HCT116 (cell line): ENCODE data around the gene TOB2. TPM values are rescaled to one million over a fixed set of nuclear protein-coding genes. Genes with fewer than 3 reads are reported as not detected.

Source experiments
- ATAC-seq: fragments of 200-7000 bp; cut with Tn5 transposase; 2 replicates; pipeline ENCODE4 v1.9.1; 2020; ENCODE audit warnings: mild to moderate bottlenecking, moderate library complexity
- BruUV-seq: library from RNA; stranded (reverse); fragments of 400-500 nt; replicated peaks from 2 replicates; lab custom pipeline; 2021; lab: Mats Ljungman, UMichigan
- CTCF ChIA-PET: fragments of 300-600 bp; sonication (Branson Sonifier 250); formaldehyde crosslinking; loops from one replicate; lab custom pipeline; 2021; ENCODE audit warnings: antibody characterized with exemption; lab: Charles Lee
- POLR2A ChIA-PET: fragments of 300-600, 350-600 bp; sonication (Branson Sonifier 250); formaldehyde crosslinking; loops from one replicate; lab custom pipeline; 2021; ENCODE audit warnings: antibody characterized with exemption; lab: Charles Lee
- RAD21 ChIA-PET, 2 experiments: fragments of 300-600 bp; sonication (Branson Sonifier 250); formaldehyde crosslinking; loops; one replicate each; lab custom pipeline; 2023; ENCODE audit warnings: low total read pairs in 2 of 2; ENCODE audit not compliant: uncharacterized antibody in 2 of 2, unreplicated experiment in 2 of 2, low non-redundant PET in 1 of 2; lab: Charles Lee
- DNase-seq: peaks from one replicate; pipeline ENCODE4 v3.0.0-alpha.2; 2010; ENCODE audit warnings: low read depth, low spot score
- H2AFZ ChIP-seq: fragments of 200-600 bp; shearing (Covaris generic), sonication (generic); 2 replicates; pipeline ENCODE4 v1.6.1; 2017; ENCODE audit warnings: low read depth, mixed run types, mixed read lengths, antibody characterized with exemption, low read length; ENCODE audit not compliant: poor library complexity, severe bottlenecking
- H3K27ac ChIP-seq: 2 replicates; pipeline ENCODE4 v1.5.1; 2012; ENCODE audit warnings: low read depth, low read length
- H3K27me3 ChIP-seq: fragments of 200-600 bp; sonication (generic); 2 replicates; pipeline ENCODE4 v1.6.1; 2016; ENCODE audit warnings: mixed run types, low read length, mixed read lengths; ENCODE audit not compliant: insufficient read depth
- H3K36me3 ChIP-seq, 2 experiments: fragments of 200-500 bp in 1 of 2; fragments of 200-600 bp in 1 of 2; sonication (Bioruptor generic) in 1 of 2; sonication (generic) in 1 of 2; 2 replicates each; pipeline versions ENCODE4 v1.5.1 to v1.6.1; 2014 to 2016; ENCODE audit warnings: low read length in 2 of 2, inconsistent platforms in 1 of 2, mixed read lengths in 1 of 2, mixed run types in 1 of 2; ENCODE audit not compliant: insufficient read depth in 2 of 2, control insufficient read depth in 1 of 2
- H3K4me1 ChIP-seq, 2 experiments: fragments of 200-600 bp in 1 of 2; sonication (generic) in 1 of 2; 2 replicates each; pipeline versions ENCODE4 v1.5.1 to v1.6.1; 2012 to 2017; ENCODE audit warnings: low read length in 2 of 2, inconsistent platforms in 1 of 2, mild to moderate bottlenecking in 1 of 2, mixed read lengths in 1 of 2, mixed run types in 1 of 2, moderate library complexity in 1 of 2; ENCODE audit not compliant: insufficient read depth in 2 of 2, control insufficient read depth in 1 of 2
- H3K4me2 ChIP-seq: fragments of 200-600 bp; sonication (generic); 2 replicates; pipeline ENCODE4 v1.6.1; 2017; ENCODE audit warnings: mixed run types, low read length, mixed read lengths
- H3K4me3 ChIP-seq, 2 experiments: fragments of 200-600 bp in 1 of 2; sonication (generic) in 1 of 2; replicated peaks in 1 of 2; 2 replicates each; pipeline ENCODE4 v1.5.1; 2011 to 2016; ENCODE audit warnings: low read length in 2 of 2, control low read depth in 1 of 2, low read depth in 1 of 2, mild to moderate bottlenecking in 1 of 2, mixed read lengths in 1 of 2, mixed run types in 1 of 2
- H3K79me2 ChIP-seq: fragments of 200-600 bp; sonication (generic); 2 replicates; pipeline ENCODE4 v1.6.1; 2017; ENCODE audit warnings: mild to moderate bottlenecking, mixed run types, low read length, moderate library complexity, mixed read lengths; ENCODE audit not compliant: insufficient read depth
- H3K9ac ChIP-seq: fragments of 200-600 bp; sonication (generic); 2 replicates; pipeline ENCODE4 v1.6.1; 2016; ENCODE audit warnings: low read length, mixed read lengths
- H3K9me2 ChIP-seq: fragments of 200-600 bp; sonication (generic), shearing (Covaris generic); 2 replicates; pipeline ENCODE4 v1.6.1; 2017; ENCODE audit warnings: mixed run types, mild to moderate bottlenecking, moderate library complexity; ENCODE audit not compliant: insufficient read depth
- H3K9me3 ChIP-seq, 2 experiments: fragments of 200-500 bp in 1 of 2; fragments of 200-600 bp in 1 of 2; sonication (Bioruptor generic) in 1 of 2; sonication (generic) in 1 of 2; 2 replicates each; pipeline ENCODE4 v1.6.1; 2014 to 2017; ENCODE audit warnings: low read length in 2 of 2, mixed read lengths in 2 of 2, inconsistent platforms in 1 of 2, low read depth in 1 of 2, mild to moderate bottlenecking in 1 of 2, mixed run types in 1 of 2, moderate library complexity in 1 of 2; ENCODE audit not compliant: control insufficient read depth in 1 of 2, insufficient read depth in 1 of 2
- H4K20me1 ChIP-seq: fragments of 200-600 bp; sonication (generic), shearing (Covaris generic); 2 replicates; pipeline ENCODE4 v1.6.1; 2017; ENCODE audit warnings: mixed run types, mild to moderate bottlenecking, moderate library complexity; ENCODE audit not compliant: insufficient read depth
- ATF3 ChIP-seq: IDR thresholded peaks from 2 replicates; pipeline ENCODE4 v1.6.1; 2012
- CBX3 ChIP-seq: IDR thresholded peaks from 2 replicates; pipeline ENCODE4 v1.6.1; 2012; ENCODE audit warnings: low read depth
- CEBPB ChIP-seq: IDR thresholded peaks from 2 replicates; pipeline ENCODE4 v1.6.1; 2012; ENCODE audit warnings: low read depth
- EGR1 ChIP-seq: IDR thresholded peaks from 2 replicates; pipeline ENCODE4 v1.6.1; 2012; ENCODE audit warnings: low read depth
- ELF1 ChIP-seq: IDR thresholded peaks from 2 replicates; pipeline ENCODE4 v1.6.1; 2012; ENCODE audit warnings: low read depth, borderline replicate concordance
- EZH2phosphoT487 ChIP-seq: fragments of 200-600 bp; IDR thresholded peaks from 2 replicates; pipeline ENCODE4 v1.6.1; 2018; ENCODE audit warnings: antibody characterized with exemption, borderline replicate concordance
- FOSL1 ChIP-seq: IDR thresholded peaks from 2 replicates; pipeline ENCODE4 v1.6.1; 2012; ENCODE audit warnings: low read depth
- POLR2AphosphoS5 ChIP-seq: IDR thresholded peaks from 2 replicates; pipeline ENCODE4 v1.6.1; 2011; ENCODE audit warnings: mild to moderate bottlenecking, low read depth, low read length, moderate library complexity
- RAD21 ChIP-seq: IDR thresholded peaks from 2 replicates; pipeline ENCODE4 v1.6.1; 2012; ENCODE audit warnings: low read depth, mild to moderate bottlenecking
- SIN3A ChIP-seq: IDR thresholded peaks from 2 replicates; pipeline ENCODE4 v1.6.1; 2012; ENCODE audit warnings: low read depth
- SP1 ChIP-seq: IDR thresholded peaks from 2 replicates; pipeline ENCODE4 v1.6.1; 2012; ENCODE audit warnings: low read depth
- SRF ChIP-seq: IDR thresholded peaks from 2 replicates; pipeline ENCODE4 v1.6.1; 2012; ENCODE audit warnings: low read depth
- YY1 ChIP-seq: IDR thresholded peaks from 2 replicates; pipeline ENCODE4 v1.6.1; 2011; ENCODE audit warnings: low read length, low read depth, moderate library complexity, mild to moderate bottlenecking; ENCODE audit not compliant: insufficient replicate concordance; ENCODE audit errors: extremely low read depth
- ZBTB33 ChIP-seq: IDR thresholded peaks from 2 replicates; pipeline ENCODE4 v1.6.1; 2011; ENCODE audit warnings: mild to moderate bottlenecking, low read length, moderate library complexity; ENCODE audit not compliant: insufficient replicate concordance; ENCODE audit errors: extremely low read depth
- ZFX ChIP-seq: fragments of 450-650 bp; IDR thresholded peaks from 2 replicates; pipeline ENCODE4 v1.6.1; 2017
- ZNF274 ChIP-seq: fragments of 200-500 bp; sonication (Bioruptor generic); IDR thresholded peaks from 2 replicates; pipeline ENCODE4 v1.6.1; 2014; ENCODE audit warnings: mild to moderate bottlenecking, low read depth, low read length, inconsistent platforms
- intact Hi-C: fragments of 100-400 bp; cut with micrococcal nuclease; formaldehyde crosslinking; loops from 2 replicates; pipeline ENCODE4 v1.10.0; 2022
- total RNA-seq: library from RNA; stranded (reverse); gene quantifications from one replicate; pipeline ENCODE4 v1.2.1, GENCODE V29; 2021; ENCODE audit not compliant: unreplicated experiment

The TOB2 gene
- total RNA-seq, 1 experiment from 2014 or later = 55.2 TPM

GRCh38 chr22:41395531-41396240, 50.9 kb downstream of the TOB2 start:
- H3K27me3 ChIP-seq = no peaks in the 10 kb centered on the region
- no peak overlapping the region for H3K4me2 ChIP-seq
- peaks cover 6 to 9% of the 10 kb centered on the region in 2 experiments; a peak in 3 of 4 replicates for H3K36me3 ChIP-seq
- DNase-seq = no peak
- no peaks in the 10 kb centered on the region for H3K79me2 ChIP-seq
- no peak overlapping the region for H3K9ac ChIP-seq
- H3K4me3 ChIP-seq = no peak overlapping the region
- no peak overlapping the region for H2AFZ ChIP-seq
- CTCF ChIA-PET = no interaction called here
- intact Hi-C loops = no loop called here
- H3K4me1 ChIP-seq = no peaks in the 10 kb centered on the region
- no peak for ATAC-seq
- POLR2A ChIA-PET = no interaction called here
- H3K9me2 ChIP-seq = no peaks in the 10 kb centered on the region
- no peaks in the 10 kb centered on the region for H4K20me1 ChIP-seq
- no TSS peak for BruUV-seq
- RAD21 ChIA-PET = no interaction called here
- no peak overlapping the region for H3K27ac ChIP-seq
- TF ChIP-seq SIN3A (no peak), EZH2phosphoT487 (no peak), YY1 (no peak)
- no peaks in the 10 kb centered on the region for H3K9me3 ChIP-seq

- CTCF ChIA-PET = no interaction called here
- no peak for ATAC-seq
- no peak for DNase-seq
- no TSS peak for BruUV-seq
- intact Hi-C loops = no loop called here
- Histone ChIP-seq H2AFZ (no peak overlapping the region), H3K4me3 (no peak overlapping the region), H3K9me2 (no peaks in the 10 kb centered on the region), H3K4me2 (no peak overlapping the region), H3K4me1 (no peaks in the 10 kb centered on the region), H3K27ac (no peak overlapping the region), H3K27me3 (no peaks in the 10 kb centered on the region), H3K9me3 (no peaks in the 10 kb centered on the region), H4K20me1 (no peaks in the 10 kb centered on the region), H3K36me3 (peaks cover 6 to 9% of the 10 kb centered on the region in 2 experiments; a peak in 3 of 4 replicates)
- POLR2A ChIA-PET = no interaction called here
- RAD21 ChIA-PET = no interaction called here
- TF ChIP-seq FOSL1 (no peak), SP1 (no peak), ZNF274 (no peak), SIN3A (no peak), ZFX (no peak), EGR1 (no peak), ATF3 (no peak), CBX3 (no peak), CEBPB (no peak), RAD21 (no peak), ELF1 (no peak), ZBTB33 (no peak), SRF (no peak), POLR2AphosphoS5 (no peak), YY1 (no peak)
- TF ChIP-seq, all 23 proteins: peak for 0
- H3K9ac ChIP-seq = no peak overlapping the region
- no peaks in the 10 kb centered on the region for H3K79me2 ChIP-seq
These were observed 52.6 kb downstream of the TOB2 start for GRCh38 chr22:41394012-41394356.
